Mesenchymal stem cell (in vitro differentiated cells and primary cell): Measurements from ENCODE around the gene ZNF30.
A peak's percentile ranks its signal among the peaks of the same experiment; 100 is the strongest.

Source experiments
- DNase-seq: peaks from one replicate; pipeline ENCODE4 v3.0.0-alpha.2; 2013
- H2AFZ ChIP-seq: one replicate; pipeline ENCODE4 v1.6.1; 2013; ENCODE audit warnings: low read depth, mild to moderate bottlenecking, control low read depth, inconsistent platforms, low read length, moderate library complexity
- H2AK5ac ChIP-seq: 2 replicates; pipeline ENCODE4 v1.6.1; 2013; ENCODE audit warnings: low read length, moderate library complexity, mild to moderate bottlenecking, inconsistent platforms; ENCODE audit not compliant: severe bottlenecking
- H2BK120ac ChIP-seq: one replicate; pipeline ENCODE4 v1.6.1; 2013; ENCODE audit warnings: low read depth, mild to moderate bottlenecking, inconsistent platforms, low read length, moderate library complexity
- H2BK12ac ChIP-seq, 2 experiments: one replicate each; pipeline ENCODE4 v1.6.1; 2013; ENCODE audit warnings: inconsistent platforms in 2 of 2, low read length in 2 of 2, mild to moderate bottlenecking in 2 of 2, moderate library complexity in 2 of 2, control low read depth in 1 of 2
- H2BK15ac ChIP-seq: one replicate; pipeline ENCODE4 v1.6.1; 2013; ENCODE audit warnings: mild to moderate bottlenecking, low read depth, inconsistent platforms; ENCODE audit not compliant: poor library complexity, severe bottlenecking
- H2BK5ac ChIP-seq: 2 replicates; pipeline ENCODE4 v1.6.1; 2013; ENCODE audit warnings: low read depth, mild to moderate bottlenecking, low read length, control low read depth, inconsistent platforms; ENCODE audit not compliant: poor library complexity, severe bottlenecking
- H3K14ac ChIP-seq, 2 experiments: one replicate each; pipeline ENCODE4 v1.6.1; 2013; ENCODE audit warnings: inconsistent platforms in 2 of 2, low read length in 2 of 2, control low read depth in 1 of 2, mild to moderate bottlenecking in 1 of 2, moderate library complexity in 1 of 2
- H3K18ac ChIP-seq, 2 experiments: one replicate each; pipeline ENCODE4 v1.6.1; 2013; ENCODE audit warnings: inconsistent platforms in 2 of 2, low read length in 2 of 2, control low read depth in 1 of 2, low read depth in 1 of 2, mild to moderate bottlenecking in 1 of 2
- H3K23ac ChIP-seq, 2 experiments: one replicate each; pipeline ENCODE4 v1.6.1; 2013; ENCODE audit warnings: inconsistent platforms in 2 of 2, low read length in 2 of 2, mild to moderate bottlenecking in 2 of 2, moderate library complexity in 2 of 2, control low read depth in 1 of 2
- H3K27ac ChIP-seq: 2 replicates; pipeline ENCODE4 v1.5.1; 2013; ENCODE audit warnings: mild to moderate bottlenecking, moderate library complexity, low read length, control low read depth, inconsistent platforms; ENCODE audit not compliant: poor library complexity, severe bottlenecking
- H3K27me3 ChIP-seq, 2 experiments: 2 replicates each; pipeline versions ENCODE4 v1.6.1 to v1.7.0; 2013; ENCODE audit warnings: low read length in 2 of 2, mild to moderate bottlenecking in 2 of 2, moderate library complexity in 2 of 2, control low read depth in 1 of 2, inconsistent platforms in 1 of 2; ENCODE audit not compliant: control insufficient read depth in 1 of 2, insufficient read depth in 1 of 2
- H3K36me3 ChIP-seq, 2 experiments: 2 replicates each; pipeline versions ENCODE4 v1.6.1 to v1.7.0; 2013; ENCODE audit warnings: low read length in 2 of 2, control low read depth in 1 of 2, inconsistent platforms in 1 of 2, low read depth in 1 of 2, mild to moderate bottlenecking in 1 of 2; ENCODE audit not compliant: insufficient read depth in 2 of 2, control insufficient read depth in 1 of 2
- H3K4ac ChIP-seq, 2 experiments: one replicate each; pipeline ENCODE4 v1.6.1; 2013; ENCODE audit warnings: inconsistent platforms in 2 of 2, low read length in 2 of 2, mild to moderate bottlenecking in 2 of 2, moderate library complexity in 2 of 2, control low read depth in 1 of 2, low read depth in 1 of 2
- H3K4me1 ChIP-seq: 2 replicates; pipeline ENCODE4 v1.6.1; 2013; ENCODE audit warnings: low read depth, low read length, control low read depth; ENCODE audit not compliant: control insufficient read depth, insufficient read depth
- H3K4me2 ChIP-seq: 2 replicates; pipeline ENCODE4 v1.6.1; 2013; ENCODE audit warnings: low read length, mild to moderate bottlenecking, inconsistent platforms; ENCODE audit not compliant: poor library complexity, severe bottlenecking
- H3K4me3 ChIP-seq, 2 experiments: 2 replicates each; pipeline versions ENCODE4 v1.5.1 to v1.7.0; 2013; ENCODE audit warnings: low read length in 2 of 2, mild to moderate bottlenecking in 2 of 2, control low read depth in 1 of 2, low read depth in 1 of 2; ENCODE audit not compliant: insufficient read depth in 1 of 2
- H3K79me1 ChIP-seq: replicated peaks from 2 replicates; pipeline ENCODE4 v1.6.1; 2013; ENCODE audit warnings: mild to moderate bottlenecking, control low read depth, low read length, inconsistent platforms; ENCODE audit not compliant: poor library complexity, severe bottlenecking
- H3K9ac ChIP-seq: 2 replicates; pipeline ENCODE4 v1.7.0; 2013; ENCODE audit warnings: mild to moderate bottlenecking, low read length, moderate library complexity
- H3K9me3 ChIP-seq: 2 replicates; pipeline ENCODE4 v1.7.0; 2013; ENCODE audit warnings: mild to moderate bottlenecking, low read length; ENCODE audit not compliant: control insufficient read depth
- H4K8ac ChIP-seq: one replicate; pipeline ENCODE4 v1.6.1; 2013; ENCODE audit warnings: inconsistent platforms, mild to moderate bottlenecking, low read length, moderate library complexity
- H4K91ac ChIP-seq: one replicate; pipeline ENCODE4 v1.6.1; 2013; ENCODE audit warnings: mild to moderate bottlenecking, low read length, inconsistent platforms
- WGBS: methylation state at CpG from one replicate; pipeline ENCODE4 v1.1.7; 2013; ENCODE audit warnings: mixed read lengths; 5-methylcytosine and 5-hydroxymethylcytosine counted together

Gene ZNF30

GRCh38 chr19:34960103-34960805, 33.6 kb downstream of the ZNF30 start:
- H3K4ac ChIP-seq = no peak overlapping the region
- H3K14ac ChIP-seq = no peak overlapping the region
- H3K79me1 ChIP-seq = peaks cover 30% of the 10 kb centered on the region
- no peak overlapping the region for H3K18ac ChIP-seq
- no peak overlapping the region for H2BK12ac ChIP-seq
- H3K4me2 ChIP-seq = no peak overlapping the region
- no peak overlapping the region for H2BK15ac ChIP-seq
- 85% methylated on average over 8 of the region's 8 CpGs for WGBS
- H4K91ac ChIP-seq = no peak overlapping the region
- peaks cover 20% of the 10 kb centered on the region for H3K4me1 ChIP-seq
- no peak overlapping the region for H2AFZ ChIP-seq
- H3K9me3 ChIP-seq = peaks cover 54% of the 10 kb centered on the region
- DNase-seq = no peak
- peak overlapping the region in 1 of 2 experiments; percentile 48 for H3K4me3 ChIP-seq
- H2BK120ac ChIP-seq = no peak overlapping the region
- no peak overlapping the region for H3K9ac ChIP-seq
- H3K27ac ChIP-seq = no peak overlapping the region
- H2BK5ac ChIP-seq = no peak overlapping the region
- no peaks in the 10 kb centered on the region for H3K27me3 ChIP-seq
- no peak overlapping the region for H4K8ac ChIP-seq
- peaks cover 47 to 48% of the 10 kb centered on the region in 2 experiments for H3K36me3 ChIP-seq
- no peak overlapping the region for H3K23ac ChIP-seq
- H2AK5ac ChIP-seq = no peak overlapping the region

DNA sequence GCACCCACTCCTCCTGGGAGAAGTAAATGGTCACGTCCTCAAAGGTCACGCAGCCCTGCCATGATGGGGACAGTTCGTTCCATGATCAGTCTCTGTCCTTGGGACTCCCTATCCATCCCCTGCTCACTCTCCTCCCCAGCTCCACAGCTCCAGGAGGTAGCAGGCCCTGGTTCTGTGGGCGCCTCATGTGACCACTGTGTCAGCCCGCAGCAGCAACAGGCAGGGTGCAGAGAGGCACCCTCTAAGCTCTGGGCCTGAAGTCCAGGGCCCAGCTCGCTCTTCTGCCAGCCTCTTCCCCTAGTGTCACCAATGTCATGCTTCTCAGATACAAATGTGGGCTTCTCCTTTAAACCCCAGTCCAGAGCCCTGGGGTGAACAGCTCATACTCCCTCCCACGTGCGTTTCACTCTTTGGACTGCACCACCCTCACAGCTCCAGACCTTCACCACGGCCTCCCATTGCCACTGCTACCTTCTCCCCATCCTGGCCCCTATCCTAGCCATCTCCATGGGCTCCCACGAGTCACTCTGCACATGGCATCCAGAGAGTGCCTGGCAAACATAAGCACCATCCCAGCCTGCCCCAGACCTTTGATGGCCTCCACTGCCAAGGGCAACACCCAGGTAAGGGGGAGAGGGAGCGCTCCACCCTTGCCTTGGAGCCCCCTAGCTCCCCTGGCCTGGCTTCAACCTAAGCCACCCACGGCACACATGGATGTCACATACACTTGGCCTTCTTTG, 34.4 kb downstream of the ZNF30 start:
- Histone ChIP-seq H3K23ac (no peak overlapping the region), H2BK15ac (no peak overlapping the region), H2AFZ (no peak overlapping the region), H2BK12ac (peak overlapping the region in 1 of 2 experiments; percentile 31), H3K18ac (no peak overlapping the region), H3K9me3 (peaks cover 46% of the 10 kb centered on the region), H3K27me3 (no peaks in the 10 kb centered on the region), H3K4me3 (no peak overlapping the region), H2AK5ac (no peak overlapping the region), H3K4me1 (peaks cover 20% of the 10 kb centered on the region), H3K27ac (no peak overlapping the region), H4K91ac (no peak overlapping the region), H2BK120ac (no peak overlapping the region), H2BK5ac (no peak overlapping the region), H3K14ac (no peak overlapping the region), H3K4ac (no peak overlapping the region), H3K9ac (no peak overlapping the region), H3K79me1 (peaks cover 28% of the 10 kb centered on the region), H4K8ac (peak overlapping the region; percentile 12), H3K4me2 (no peak overlapping the region), H3K36me3 (peaks cover 44 to 47% of the 10 kb centered on the region in 2 experiments)
- no peak for DNase-seq
- WGBS = 96% methylated on average over 12 of the region's 12 CpGs

DNA sequence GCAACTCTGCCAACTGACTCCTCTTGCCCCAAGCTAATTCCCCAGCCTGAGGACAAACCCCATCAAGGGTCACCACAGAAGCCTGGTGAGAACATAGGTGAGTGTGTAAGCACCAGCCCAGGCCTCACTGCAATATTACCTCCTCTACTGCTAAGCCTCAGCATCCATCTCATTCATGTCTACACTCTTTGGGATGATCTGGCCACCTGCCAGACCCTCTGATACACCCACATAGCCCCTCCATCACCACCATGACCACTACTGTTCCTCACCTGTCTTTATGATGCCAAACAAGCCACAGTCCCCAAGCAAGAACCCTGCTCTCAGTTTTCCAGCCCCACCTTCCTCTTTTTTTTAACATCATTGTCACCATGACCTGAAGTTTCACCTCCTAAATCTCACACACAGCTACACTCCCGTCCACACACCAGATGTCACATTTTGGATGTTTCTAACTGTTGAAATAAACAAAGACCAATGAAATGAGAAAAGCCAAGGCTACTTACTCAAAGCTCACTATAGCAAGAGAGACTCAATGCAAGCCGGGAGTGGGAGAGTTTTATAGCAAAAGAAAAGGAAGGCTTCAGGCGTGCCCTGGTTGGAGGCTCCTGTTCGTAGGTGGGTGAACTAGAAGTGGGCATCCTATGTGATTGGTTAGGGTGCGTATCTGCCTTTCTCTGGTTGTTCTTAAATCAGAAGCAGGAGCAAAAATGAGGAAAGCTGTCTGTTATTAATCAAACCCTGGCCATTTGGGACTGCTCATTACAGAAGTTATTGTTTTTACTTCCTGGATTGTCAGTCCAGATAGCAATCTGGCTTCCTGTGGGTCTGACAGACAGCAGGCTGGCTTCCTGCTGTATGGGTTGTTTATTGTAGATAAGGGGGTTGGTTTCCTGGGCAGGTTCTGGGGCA, 35.3 kb downstream of the ZNF30 start:
- H2BK120ac ChIP-seq = no peak overlapping the region
- H3K4me2 ChIP-seq = no peak overlapping the region
- no peak overlapping the region for H3K14ac ChIP-seq
- WGBS = 77% methylated on average over 4 of the region's 5 CpGs
- no peak overlapping the region for H2AK5ac ChIP-seq
- H2BK12ac ChIP-seq = no peak overlapping the region
- DNase-seq = peak; percentile 21
- no peaks in the 10 kb centered on the region for H3K27me3 ChIP-seq
- H3K4me1 ChIP-seq = peaks cover 20% of the 10 kb centered on the region
- peak overlapping the region; percentile 82 for H3K9ac ChIP-seq
- no peak overlapping the region for H3K4ac ChIP-seq
- H3K4me3 ChIP-seq = peak overlapping the region in 1 of 2 experiments; percentile 92
- no peak overlapping the region for H3K27ac ChIP-seq
- H2AFZ ChIP-seq = no peak overlapping the region
- no peak overlapping the region for H3K23ac ChIP-seq
- peaks cover 23% of the 10 kb centered on the region for H3K79me1 ChIP-seq
- no peak overlapping the region for H4K8ac ChIP-seq
- no peak overlapping the region for H2BK15ac ChIP-seq
- H3K9me3 ChIP-seq = peaks cover 37% of the 10 kb centered on the region
- no peak overlapping the region for H2BK5ac ChIP-seq
- peaks cover 35 to 43% of the 10 kb centered on the region in 2 experiments for H3K36me3 ChIP-seq
- H4K91ac ChIP-seq = no peak overlapping the region
- no peak overlapping the region for H3K18ac ChIP-seq
